GM20431 (cell line): Measurements from ENCODE around the gene FBLIM1.

Experiments
- in situ Hi-C: fragments of 300-500 bp; cut with MseI, MboI; formaldehyde crosslinking; loops from one replicate; pipeline ENCODE4 v1.15.0; 2020; ENCODE audit warnings: low sequenced_read_pairs; ENCODE audit not compliant: unreplicated experiment

Gene FBLIM1

DNA sequence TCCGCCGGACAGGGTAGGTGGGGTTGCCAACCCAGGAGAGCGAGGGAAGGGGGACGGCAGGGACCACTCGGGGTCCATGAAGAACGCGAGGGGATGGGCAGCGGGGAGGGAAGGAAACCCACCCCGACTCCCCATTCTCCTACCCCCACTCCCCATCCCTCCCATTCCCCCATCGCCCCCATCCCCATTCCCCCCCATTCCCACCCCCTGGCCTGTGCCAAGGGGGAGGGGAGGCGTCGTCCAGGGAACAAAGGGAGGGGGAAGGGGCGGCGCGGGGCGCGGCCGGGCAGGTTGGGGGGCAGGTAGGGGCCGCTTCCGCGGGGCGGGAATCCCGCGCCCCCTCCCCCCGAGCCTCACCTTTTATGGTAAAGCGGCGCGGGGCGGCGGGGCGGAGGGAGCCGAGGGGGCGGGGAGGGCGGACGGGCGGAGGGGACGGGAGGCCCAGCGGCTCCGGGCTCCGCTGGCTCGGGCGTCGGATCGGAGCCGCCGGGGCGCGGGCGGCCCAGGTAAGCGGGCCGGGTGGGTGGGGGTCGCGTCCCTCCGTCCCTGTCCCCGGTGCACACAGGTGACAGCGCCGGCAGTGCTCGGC, at the start of gene FBLIM1:
Gene FBLIM1, plus strand, starts transcription at position 453 of the 589 bp plus-strand sequence. CDS start 6,189 bp downstream, outside the sequence.
- in situ Hi-C loops = no loop called here

- in situ Hi-C loops = no loop called here
These were observed 49.4 kb upstream of the FBLIM1 start for GRCh38 chr1:15709226-15709625.

- in situ Hi-C loops = no loop called here
These were observed 46.4 kb upstream of the FBLIM1 start for GRCh38 chr1:15712168-15712567.

DNA sequence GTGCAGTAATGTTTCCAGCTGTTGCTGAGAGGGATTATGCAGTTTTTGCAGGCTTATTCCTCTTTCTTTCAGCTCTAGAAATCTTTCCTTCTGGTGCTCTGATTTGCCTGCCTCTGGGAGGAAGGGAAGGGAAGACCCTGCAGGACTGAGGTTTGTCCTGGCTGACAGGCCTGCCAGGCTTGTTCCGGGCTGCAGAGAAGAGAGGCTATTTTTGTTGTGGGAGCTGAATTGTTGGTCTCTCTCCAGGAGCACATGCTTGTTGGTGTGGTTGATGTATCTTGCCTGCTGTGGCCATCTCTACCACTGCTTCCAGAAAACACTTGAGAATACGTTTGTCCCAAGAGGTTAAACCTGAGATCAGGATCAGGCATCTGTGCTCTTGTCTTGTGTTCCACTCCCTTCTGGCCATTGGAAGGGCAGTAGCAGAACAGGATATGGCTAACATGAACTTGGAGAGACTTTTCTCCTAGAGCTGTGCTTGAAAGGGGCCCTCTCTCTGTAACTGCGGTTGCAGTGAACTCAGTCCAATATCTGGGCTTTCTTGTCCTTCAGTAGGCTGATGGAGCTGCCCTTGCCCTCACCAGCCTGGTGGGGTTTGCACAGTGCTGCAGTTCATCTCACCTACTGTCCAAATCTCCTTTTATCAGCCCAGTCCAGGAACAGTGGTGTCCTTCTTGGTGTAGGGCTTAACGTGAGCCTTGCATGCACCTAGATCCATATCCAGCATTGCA, 44.0 kb upstream of the FBLIM1 start:
- in situ Hi-C loops = no loop called here

DNA sequence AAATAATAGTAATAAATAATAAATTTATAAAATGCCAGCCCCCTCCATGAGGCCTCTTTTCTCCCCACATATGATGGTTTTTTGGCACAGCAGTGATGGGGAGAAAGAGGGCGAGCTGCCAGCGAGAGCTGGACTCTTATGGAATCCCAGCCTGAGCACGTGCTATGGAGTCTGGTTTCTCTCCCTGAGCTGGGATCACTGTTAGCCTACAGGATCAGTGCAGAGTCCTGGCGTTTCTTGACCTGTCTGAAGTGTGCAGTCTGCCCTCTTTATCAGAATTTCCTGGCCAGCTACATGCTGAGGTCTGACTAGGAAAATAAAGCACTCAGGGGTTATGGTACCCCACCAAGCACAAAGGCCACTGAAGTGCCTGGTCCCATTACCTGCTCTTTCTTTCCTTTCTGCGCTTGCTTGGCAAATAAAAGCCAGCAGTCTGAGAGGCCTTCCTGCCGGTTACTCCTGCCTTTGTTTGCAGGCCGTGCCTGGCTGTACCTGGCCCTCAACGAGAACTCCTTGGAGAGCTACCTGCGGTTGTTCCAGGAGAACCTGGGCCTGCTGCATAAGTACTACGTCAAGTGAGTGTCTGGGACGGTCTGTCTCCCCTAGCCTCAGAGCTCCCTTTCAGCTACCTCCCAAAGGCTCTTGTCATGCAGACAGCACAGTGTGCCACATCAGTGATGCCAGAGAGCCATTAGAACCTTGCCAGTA, 41.0 kb upstream of the FBLIM1 start:
- in situ Hi-C loops = no loop called here

DNA sequence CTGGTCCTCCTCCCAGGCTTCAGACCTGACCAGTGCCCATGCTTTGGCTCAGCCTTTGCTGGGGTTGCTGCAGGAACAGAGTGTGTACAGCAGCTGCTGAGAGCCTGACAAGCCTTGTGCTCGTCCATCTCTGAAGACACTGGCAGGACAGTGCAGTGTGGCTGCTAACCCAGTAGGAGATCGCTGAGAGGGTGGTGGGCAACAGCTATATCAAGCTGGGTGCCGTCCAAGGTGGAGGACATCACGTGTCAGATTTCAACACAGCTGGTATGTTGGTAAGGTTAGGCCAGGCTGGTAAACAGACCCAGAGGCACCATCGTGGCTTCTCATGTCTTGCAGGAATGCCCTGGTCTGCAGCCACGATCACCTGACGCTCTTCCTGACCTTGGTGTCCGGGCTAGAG, 40.4 kb upstream of the FBLIM1 start:
- in situ Hi-C loops = no loop called here

- in situ Hi-C loops = no loop called here
These were observed 39.0 kb upstream of the FBLIM1 start for GRCh38 chr1:15719381-15720120.

GRCh38 chr1:15720861-15721260, 37.7 kb upstream of the FBLIM1 start:
- in situ Hi-C loops = no loop called here

DNA sequence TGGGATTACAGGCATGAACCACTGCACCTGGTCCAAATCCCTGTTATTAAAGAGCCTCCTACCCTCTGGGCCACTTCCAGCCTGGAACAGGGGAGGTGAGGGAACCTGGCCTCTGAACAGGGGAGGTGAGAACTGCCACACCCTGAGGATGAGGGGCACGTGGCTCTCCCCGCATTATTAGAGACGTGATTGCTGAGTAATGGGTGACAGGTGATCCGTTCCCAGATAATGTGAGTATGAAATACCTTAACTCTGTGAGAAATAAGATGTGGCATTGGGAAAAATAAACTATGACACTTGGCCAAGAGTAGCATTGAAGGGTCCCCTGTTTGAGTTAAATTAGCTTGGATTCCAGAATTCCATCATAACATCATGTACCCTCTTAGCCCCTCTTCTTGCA, 36.2 kb upstream of the FBLIM1 start:
- in situ Hi-C loops = no loop called here

DNA sequence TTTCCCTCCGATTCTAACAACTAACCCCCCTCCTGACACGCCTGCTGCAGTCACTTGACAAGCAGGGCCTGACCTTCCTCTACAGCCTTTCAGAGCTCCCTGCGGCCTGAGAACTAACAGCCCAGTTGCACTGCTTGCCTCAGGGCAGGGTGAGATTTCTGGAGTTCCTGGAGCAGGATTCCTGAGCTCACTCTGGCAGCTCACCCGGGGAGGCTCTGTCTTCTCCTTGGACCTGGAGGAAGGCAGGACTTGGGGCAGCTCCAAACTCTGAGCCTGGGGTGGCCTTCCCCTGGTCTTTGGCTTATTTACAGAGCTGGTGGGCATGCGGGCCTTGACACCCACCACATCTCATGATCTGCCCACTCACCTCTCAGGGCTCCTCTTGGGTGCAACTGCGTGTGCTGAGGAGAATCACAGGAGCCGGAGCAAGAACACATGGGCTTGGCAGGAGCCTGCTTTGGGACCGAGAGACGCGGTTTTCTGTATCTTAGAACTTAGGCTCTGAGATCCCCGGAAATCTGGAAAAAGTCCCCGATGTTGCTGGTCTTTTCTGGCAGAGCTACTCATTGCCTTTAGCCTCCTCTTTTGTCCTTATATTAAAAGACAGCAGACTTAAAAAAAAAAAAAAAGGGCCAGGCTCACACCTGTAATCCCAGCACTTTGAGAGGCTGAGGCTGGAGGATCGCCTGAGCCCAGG, 35.6 kb upstream of the FBLIM1 start:
- in situ Hi-C loops = no loop called here

GRCh38 chr1:15723631-15724246, 34.9 kb upstream of the FBLIM1 start:
- in situ Hi-C loops = no loop called here

DNA sequence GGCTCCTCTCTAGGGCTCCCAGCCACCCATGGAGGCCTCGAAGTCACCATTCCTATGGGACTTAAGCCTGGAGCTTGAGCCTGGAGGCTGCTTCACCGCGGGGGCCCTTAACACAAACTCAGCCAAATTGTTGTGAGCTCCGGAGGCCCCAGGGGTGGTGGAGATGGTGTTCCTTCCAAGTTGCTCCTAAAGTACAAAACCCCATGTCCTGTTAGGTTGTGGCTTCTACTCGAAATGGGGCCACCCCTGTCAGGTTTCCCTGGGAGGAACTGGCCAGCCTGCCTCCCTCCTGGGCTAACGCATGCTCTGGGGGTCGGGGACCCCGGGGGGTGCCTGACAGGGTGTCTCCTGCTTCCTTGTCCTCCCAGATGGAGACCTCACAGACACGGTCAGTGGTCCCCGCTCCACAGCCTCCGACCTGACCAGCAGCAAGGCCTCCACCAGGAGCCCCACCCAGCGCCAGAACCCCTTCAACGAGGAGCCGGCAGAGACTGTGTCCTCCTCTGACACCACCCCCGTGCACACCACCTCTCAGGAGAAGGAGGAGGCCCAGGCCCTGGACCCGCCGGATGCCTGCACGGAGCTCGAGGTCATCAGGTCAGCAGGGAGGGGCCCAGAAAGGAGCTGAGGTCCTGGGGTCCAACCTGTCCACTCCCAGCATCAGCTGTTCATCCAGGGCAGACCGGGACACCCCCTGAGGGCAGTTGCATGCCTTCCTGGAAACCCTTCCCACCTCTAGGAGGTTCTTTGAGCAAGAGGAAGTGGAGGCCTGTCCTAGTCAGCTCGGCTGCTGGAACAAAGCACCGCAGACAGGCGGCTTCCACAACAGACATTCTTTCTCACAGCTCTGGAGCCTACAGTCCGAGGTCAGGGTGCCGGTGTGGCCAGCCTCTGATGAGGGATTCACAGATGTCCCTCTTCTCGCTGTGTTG, 33.4 kb upstream of the FBLIM1 start:
- in situ Hi-C loops = no loop called here

- in situ Hi-C loops = no loop called here
These were observed 32.1 kb upstream of the FBLIM1 start for GRCh38 chr1:15726508-15726907.

GRCh38 chr1:15727021-15727420, 31.6 kb upstream of the FBLIM1 start:
- in situ Hi-C loops = no loop called here

- in situ Hi-C loops = no loop called here
These were observed 31.2 kb upstream of the FBLIM1 start for GRCh38 chr1:15727424-15727823.

DNA sequence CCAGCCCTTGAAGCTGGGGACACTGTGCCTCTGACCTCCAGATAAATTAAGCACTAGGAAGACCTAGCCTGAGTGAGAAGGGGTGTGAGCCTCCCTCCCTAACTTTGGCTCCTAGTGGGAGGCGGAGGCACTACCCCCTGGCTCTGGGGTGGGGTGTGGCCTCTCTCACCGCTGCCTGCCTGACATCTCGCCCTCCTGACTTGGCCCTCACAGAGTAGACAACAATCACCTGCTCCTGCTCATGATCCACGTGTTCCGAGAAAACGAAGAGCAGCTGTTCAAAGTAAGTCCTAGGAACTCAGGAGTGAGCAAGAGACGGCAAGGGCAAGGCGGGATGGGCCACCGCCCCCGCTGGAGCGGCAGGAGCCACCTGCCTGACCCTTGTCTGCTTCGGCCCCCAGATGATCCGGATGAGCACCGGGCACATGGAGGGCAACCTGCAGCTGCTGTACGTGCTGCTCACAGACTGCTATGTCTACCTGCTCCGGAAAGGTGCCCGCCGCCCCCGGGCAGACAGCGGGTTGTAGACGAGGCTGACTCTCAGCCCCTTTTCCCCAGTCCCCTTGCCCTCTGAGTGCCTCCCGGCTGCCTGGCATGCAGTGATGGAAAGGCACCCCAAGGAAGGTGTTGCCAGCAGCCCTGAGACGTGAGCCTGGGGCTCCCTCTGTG, 30.6 kb upstream of the FBLIM1 start:
- in situ Hi-C loops = no loop called here

DNA sequence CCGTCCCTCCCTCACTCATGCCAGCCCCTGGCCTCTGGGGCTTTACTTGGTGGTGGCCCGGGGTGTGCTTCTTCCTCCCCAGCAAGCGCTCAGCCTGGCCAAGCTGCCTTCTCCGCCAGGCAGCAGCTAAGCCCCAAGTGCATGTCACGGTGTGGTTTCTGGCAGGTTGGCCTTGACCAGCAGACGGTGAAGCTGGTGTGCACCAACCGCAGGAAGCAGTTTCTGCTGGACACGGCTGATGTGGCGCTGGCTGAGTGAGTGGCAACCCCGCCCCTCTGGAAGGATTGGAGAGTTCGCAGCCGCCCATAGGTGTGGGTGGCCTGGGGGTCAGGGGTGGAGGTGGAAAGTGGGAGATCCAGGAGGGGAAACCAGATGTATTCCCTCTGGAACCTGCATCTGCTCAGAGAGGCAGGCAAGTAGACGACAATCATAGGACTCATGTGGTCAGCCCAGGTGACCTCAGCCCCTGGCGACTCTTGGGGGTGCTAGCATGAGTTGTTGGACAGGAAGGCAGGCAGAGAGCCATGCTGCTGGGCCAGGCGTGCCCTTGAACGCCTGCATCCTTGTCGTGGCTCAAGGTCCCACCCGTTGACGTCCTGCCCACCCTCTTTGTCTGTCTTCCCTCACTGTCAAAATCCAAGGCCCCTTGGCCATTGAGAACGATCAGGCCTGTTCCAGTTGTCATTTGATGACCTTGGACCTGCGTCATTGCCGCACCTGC, 29.5 kb upstream of the FBLIM1 start:
- in situ Hi-C loops = no loop called here
